Dermis microvascular lymphatic vessel endothelial cell (primary cell): ENCODE data around the gene ANKRD23. TPM values are rescaled to one million over a fixed set of nuclear protein-coding genes. Genes with fewer than 3 reads are reported as not detected.
"Not testable (repeated sequence)": the region's sequence is repeated elsewhere in the genome, so short reads cannot be mapped to it uniquely, and the experiment has no call there.

ENCODE experiments used
- DNase-seq, 2 donors: peaks; one replicate each; pipeline versions ENCODE4 v3.0.0 to v3.0.0-alpha.2; 2010; ENCODE audit warnings: low read depth in 2 of 2
- total RNA-seq: library from RNA; depleted of rRNA; stranded (reverse); fragments of >200 nt; gene quantifications from 2 replicates; pipeline ENCODE4 v1.2.1, GENCODE V29; 2014

ANKRD23 gene
- 0.51 and 1.1 TPM in 2 replicates for total RNA-seq

DNA sequence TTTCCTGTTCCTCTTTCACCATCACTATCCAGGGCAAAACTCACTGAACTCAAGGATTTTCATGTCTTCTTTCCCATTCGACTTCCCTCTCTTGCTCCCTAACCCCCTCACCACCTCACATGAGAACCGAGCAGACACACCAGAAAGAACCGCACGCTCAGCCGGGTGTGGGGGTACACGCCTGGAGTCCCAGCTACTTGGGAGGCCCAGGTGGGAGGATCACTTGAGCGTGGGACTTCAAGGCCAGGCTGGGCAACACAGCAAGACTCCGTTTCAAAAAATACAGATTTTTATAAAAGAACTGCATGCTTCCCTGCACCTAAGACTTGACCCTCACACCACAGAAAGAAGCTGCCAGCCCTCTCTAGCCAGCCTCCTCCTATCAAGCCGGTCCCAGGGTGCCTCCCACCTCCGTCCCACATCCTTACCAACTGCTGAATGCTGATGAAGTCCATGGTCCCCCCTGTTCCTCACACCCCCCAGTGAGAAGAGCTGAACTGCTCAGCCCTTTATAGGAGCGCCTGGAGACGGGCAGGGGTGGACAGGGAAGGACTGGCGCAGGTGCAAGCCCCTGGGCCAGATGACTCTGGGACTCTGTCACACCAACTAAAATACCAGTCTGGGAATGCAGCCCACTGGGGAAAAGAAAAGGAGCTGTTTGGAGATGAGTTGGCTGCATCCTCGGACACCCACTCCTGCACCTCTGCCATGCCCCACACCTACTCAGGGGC lies at the start of gene ANKRD23:
Gene ANKRD23, minus strand, starts transcription at position 484 of the 731 bp plus-strand sequence. Its CDS starts 29 bp downstream, at position 455.
- no peak for DNase-seq

DNA sequence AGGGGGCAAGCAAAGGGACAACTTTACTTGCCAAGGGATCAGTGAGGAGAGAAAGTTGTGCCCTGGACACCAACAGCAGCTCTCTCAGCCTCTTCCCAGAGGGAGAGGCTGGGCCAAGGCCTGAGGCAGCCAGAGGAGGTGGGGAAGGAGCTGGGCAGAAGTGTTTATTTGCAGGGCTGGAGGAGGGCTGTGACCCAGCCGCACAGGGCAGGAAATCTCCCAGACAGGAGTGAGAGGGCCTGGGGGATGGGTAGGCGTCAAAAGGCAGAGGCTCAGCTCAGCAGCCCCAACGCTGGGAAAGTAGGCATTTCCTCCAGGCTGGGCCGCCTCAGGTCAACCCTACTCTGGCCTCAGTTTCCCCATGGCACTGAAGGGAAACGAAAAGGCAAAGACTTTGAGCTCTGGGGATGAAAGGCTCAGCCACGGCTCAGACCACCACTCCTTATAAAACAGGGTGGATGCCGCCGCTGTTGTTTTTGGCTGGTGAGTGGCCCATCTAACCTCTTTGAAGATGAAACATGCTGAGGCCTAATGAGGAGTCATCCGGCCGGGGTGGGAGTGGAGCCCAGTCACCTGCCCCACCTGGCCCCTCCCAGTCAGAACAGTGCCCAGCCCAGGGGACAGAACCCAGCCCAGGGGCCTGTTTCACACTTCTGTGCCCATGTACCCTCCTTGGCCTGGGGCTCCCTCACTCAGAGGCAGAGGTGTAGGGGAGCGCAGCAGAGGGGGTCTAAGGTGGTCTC lies 47.9 kb upstream of the ANKRD23 start:
- no peak for DNase-seq

DNA sequence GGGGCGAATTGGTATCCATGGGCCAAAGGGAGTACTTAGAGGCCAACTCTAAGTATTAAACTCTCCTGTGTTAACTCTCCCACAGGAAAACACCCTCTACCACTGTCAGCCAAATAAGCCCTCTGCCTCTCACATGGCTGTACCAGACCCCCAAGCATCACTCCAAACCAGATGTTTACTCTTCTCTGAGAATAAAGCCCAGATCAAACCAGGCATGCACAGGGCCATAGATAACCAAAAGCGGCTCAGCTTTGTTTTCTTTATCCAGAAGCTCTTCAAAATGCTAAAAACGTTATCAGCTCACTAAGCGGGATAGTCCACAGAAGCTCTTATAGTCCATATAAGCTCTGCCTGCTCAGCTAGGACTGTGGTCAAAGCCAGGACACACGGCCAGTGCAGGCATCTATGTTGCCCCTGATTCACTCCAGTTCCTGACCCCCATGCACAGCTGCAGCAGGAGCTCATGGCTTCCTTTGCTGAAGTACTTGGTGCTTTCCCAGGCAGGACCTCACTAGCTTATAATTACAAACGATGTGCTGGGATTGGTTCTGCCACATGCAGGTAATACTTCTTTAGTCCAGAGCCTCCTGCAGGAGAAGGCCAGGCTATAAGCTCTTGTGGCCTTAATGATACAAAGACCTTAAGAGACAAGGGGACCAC lies 47.0 kb upstream of the ANKRD23 start:
- DNase-seq = no peak

DNA sequence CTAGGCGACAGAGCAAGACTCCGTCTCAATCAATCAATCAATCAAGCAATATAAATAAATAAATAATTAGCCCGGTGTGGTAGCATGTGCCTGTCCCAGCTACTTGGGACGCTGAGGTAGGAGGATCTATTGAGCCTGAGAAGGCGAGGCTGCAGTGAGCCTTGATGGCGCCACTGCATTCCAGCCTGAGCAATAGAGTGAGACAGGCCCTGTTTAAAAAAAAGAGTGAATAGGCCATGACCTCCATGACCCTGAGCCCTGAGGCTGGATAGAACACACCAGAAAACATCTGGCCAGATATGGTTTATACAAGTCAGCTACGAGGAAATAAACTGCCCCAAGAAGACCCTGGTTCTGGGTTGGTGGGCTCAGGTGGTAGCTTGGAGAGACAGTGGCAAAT lies 46.4 kb upstream of the ANKRD23 start:
- no peak for DNase-seq

DNA sequence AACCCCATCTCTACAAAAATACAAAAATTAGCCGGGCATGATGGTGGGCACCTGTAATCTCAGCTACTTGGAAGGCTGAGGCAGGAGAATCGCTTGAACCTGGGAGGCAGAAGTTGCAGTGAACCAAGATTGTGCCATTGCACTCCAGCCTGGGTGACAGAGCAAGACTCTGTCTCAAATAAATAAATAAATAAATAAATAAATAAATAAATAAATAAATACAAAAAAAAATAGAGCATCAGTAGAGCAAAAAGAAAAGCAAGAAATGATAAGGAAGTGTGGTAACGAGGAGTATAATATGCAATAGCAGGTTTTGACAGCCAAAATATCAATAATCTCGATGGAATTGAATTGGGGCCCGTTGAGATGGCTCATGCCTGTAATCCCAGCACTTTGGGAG lies 45.7 kb upstream of the ANKRD23 start:
- DNase-seq = not testable (repeated sequence)

DNA sequence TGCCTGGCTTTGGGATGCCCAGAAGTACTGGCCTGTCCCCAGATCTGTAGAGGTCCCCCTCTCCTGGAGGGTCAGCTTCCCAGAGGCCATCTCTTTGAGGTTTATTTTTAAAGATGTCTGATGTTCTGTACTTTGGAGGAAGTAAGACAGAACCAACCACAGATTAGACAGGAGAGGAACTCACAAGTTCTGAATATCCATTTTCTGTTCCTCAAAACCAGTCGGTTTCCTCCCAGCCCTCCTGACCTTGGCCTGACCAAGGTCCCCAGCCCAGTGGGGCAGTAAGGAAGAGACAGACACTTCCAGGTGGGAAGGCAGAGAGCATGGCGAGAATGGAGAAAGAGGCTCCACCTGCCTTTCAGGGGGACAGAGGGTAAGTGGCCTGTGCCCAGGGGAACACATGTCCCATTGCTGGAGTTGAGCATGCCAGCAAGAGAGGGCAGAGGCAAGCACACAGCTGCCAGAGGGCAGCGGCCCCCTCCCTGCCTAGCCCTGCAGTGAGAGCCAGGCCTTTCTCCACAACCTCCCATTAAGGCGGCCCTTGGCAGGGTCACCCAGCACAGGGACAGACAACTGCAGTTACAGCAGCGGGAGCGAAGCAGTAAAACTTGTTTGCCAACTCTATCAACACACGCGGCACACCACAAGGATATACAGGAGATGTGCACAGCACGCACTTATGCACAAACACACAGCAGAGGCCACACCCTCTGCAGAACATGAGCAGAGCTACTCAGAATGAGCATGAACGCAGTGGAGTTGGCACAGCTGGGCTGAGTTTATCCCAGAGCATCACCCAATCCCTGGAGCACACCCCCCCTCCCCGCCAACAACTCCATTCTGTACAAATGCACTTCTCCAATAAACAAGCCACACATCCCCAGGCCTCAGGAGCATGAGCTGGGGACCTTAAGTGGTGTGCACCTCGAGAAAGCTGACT lies 44.5 kb upstream of the ANKRD23 start:
- DNase-seq = no peak

DNA sequence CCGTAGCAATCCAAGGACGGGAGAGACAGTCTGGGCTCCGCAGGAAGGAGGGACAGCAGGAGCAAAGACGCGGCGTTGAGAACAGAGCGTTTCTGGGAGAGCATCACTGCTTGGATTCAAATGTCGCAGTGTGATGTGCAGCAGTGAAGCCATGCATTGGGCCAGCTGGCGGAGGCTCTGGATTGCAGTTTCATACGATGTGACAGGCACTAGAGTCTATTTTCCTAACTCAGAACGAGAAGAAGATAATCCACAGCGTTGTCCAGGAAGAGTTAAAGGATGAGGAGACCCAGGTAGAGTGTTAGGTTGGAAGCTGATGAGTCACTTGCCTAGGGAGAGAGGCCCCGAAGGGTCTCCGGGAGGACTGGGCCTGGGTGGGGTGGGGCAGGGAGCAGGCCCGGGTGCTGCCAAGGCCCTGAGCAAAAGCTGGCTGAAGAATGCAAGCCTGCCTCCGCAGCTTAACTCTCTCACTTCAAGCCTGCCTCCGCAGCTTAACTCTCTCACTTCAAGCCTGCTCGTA lies 43.7 kb upstream of the ANKRD23 start:
- DNase-seq = no peak

DNA sequence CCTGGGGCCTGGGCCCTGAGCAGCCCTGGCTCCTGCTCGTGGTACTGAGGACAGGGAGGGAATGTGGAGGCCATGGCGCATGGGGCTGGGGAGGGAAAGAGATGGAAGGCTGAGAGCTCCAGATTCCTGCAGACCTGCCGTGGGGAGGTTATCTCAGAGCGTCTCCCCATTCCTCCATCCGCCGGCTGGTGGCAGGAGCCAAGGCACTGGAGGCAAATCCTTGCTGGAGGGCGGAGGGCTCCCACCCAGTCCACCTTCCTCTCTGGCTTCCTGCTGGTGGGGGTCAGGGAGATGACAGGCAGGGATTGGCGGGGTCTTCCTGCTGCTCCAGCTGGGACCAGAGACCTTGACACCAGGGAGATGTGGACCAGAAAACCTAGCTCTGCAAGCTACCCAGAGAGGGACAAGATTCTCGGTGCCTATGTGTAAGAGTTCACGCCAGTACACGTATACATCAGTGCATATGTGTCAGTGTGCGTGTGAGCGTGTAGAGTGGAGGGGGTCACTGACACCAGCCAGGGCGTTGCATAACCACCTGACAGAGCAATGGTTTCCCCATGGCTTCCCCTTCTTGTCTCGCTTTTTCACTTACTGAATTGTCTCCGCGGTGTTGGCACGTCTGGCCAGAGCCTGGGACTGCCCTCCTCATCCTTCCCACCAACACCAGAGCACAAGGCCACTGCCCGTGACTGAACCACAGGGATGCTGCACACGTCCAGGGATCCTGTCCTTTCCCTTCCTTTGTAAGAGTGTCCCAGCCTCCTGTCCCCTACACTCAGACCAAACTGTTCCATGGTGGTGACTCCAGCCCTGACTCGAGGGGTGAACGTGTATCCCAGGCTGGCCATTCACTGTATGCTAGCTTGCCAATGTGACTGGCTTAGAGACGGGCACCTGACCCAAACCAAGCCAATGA lies 41.9 kb upstream of the ANKRD23 start:
- no peak for DNase-seq

DNA sequence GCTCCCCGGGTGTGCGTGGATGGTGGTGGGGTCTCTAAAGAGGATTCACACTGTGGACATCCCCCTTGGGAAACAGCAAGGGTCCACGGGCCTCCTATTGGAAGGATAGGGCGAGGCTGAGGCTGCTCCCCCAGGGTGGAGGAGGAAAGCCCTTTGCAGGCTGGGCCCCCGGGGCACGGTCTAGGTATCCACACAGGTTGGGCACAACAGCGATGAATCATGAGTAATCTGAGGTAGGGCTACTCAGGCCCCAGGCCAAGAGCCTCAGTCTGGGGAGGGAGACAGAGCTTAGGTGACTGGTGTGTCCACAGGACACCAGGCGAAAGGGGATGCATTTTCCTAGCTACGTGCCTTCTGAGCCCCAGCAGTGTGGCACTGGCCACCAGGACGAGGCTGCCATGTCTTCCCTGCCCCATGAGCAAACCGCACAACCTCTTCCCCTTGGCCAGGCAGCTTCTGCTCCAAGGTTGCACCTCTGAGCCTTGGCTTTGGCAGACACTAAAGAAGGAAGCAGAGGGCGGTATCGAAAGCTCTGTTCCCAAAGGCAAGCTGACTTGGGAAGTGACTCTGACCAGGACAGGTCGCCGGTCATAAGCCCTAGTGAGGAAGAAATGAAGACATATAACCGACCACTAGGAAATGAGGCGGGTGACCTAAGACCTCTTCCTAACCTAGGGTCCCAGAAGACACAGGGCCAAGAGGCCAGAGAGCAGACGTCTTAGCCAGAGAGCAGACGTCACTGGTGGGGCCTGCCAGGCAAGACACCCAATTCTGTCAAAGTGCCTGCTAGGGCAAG lies 40.7 kb upstream of the ANKRD23 start:
- DNase-seq = no peak

DNA sequence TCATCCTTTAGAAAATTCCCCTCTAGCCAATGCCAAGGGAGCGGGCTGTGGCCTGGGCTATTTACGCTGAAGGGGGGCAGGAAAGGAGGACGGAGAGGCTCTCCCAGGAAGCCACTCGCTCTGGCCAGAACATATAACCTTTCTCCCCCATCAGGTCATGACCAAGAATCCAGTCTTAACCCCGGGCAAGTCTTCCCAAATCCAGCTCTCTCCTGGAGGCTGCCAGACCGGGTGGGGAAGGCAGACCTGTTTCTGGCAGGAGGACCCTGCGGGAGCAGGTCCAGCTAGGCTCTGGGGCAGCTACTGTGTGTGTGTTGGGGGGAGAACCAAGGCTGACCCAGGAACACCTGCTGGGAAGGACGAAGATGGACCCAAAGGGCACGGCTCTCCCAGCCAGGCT lies 39.5 kb upstream of the ANKRD23 start:
- DNase-seq = no peak

DNA sequence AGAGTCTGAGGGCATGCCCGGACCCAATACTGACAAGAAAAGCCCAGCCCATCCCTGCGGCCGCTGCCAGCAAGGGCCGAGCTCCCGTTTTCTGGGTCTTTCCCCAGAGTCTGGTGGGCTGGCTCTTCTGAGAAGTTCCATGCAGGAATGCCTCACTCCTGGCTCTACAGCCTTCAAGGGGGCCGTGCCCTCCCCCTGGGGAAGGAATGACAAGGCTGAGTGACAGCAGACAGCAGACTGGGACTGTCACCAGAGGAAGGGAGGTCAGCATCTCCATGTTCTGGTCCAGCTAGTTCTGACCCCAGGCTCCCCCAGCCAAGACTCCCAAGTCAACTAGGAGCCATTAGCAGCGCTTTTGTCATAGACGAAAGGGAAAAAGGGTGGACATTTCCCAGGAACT lies 39.1 kb upstream of the ANKRD23 start:
- no peak for DNase-seq

DNA sequence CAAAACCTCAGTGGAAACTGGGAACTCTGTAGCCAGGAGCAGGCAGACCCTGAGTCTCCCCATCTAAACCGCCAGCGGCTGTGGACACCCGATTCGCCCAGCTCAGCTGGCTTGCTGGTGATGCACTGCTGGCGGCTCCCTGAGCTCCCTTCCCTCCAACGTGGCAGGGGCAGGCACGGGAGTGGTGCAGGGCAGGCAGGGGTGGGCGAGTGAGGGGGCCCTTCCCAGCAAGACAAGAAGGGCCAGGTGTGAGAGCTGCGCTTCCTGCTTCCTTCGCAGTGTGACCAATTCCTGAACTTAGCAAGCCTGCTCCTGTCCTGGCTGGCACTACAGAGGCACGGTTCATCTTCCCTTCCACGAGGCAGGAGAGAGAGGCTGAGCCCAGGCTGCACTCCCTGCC lies 38.4 kb upstream of the ANKRD23 start:
- no peak for DNase-seq

DNA sequence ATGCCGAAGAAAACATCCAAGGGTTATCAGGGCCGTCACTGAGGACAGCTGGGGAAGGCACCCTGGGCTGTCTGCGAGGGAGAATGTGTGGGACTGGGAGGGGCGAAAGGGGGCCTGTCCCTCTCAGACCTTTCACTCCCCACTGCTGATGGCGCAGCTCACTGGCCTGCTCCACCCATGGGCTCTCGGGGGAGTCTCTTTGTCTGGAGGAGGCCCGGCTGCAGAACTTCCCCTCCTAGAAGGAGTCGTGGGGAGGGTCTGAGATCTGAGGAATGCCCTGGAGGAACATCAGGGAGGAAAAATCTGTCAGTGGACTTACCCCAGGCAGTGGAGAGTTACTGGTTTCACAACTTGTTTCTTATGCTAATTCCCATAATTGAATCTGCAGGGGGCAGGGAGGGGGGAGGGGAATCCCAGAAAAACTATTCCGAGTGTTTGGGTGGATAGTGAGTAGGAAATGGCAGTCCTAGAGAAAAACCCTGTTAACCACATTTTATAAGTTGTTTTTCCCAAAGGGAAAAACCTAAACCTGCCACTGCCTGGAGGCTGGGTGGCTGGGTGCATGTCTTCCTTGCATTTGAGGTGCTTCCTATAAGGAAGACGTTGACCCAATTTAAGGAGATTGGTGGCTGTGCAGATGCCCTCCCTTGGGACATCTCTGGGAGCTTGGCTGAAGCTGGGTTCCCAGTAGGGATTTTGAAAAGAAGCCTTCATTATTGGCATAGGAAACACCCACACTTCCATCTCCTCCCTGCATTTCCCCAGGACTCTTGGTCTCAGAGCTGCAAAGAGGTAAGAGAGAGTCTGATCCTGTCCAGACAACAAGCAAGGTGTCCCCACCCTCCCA lies 37.8 kb upstream of the ANKRD23 start:
- DNase-seq = no peak

DNA sequence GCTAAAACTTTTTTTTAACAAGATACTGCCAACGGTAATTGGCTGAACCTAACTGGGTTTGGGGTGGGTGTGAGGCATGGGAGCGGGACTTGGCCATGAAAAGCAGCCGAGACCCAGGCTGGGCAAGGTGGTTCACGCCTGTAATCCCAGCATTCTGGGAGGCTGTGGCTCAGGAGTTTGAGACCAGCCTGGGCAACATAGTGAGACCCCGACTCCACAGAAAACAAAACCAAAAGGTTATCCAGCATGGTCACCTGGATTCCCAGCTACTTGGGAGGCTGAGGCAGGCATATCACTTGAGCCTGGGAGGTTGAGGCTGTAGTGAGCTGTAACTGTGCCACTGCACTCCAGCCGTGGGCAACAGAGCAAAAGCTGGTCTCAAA lies 37.1 kb upstream of the ANKRD23 start:
- no peak for DNase-seq

DNA sequence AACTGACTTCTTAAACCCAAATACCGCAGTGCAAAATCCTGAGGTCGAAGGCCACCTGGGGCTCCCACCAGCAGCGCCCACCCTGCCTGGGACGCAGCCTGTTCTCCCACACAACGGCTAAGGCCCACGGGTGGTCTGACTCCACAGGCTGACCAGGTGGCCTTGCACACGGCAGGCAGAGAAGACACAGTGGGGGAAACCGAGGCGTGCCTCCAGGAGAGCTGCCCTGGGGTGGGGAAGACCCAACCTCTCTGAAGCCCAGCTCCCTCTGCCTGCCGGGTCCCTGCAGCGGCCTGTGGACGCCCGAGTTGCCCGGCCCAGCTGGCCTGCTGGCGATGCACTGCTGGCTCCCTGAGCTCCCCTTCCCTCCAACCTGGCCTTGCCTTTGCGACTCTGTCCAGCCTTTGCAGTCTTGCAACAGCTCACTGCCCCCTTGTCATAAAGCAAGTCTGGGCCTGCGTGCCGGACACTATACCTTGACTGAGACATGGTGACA lies 35.8 kb upstream of the ANKRD23 start:
- DNase-seq = no peak

DNA sequence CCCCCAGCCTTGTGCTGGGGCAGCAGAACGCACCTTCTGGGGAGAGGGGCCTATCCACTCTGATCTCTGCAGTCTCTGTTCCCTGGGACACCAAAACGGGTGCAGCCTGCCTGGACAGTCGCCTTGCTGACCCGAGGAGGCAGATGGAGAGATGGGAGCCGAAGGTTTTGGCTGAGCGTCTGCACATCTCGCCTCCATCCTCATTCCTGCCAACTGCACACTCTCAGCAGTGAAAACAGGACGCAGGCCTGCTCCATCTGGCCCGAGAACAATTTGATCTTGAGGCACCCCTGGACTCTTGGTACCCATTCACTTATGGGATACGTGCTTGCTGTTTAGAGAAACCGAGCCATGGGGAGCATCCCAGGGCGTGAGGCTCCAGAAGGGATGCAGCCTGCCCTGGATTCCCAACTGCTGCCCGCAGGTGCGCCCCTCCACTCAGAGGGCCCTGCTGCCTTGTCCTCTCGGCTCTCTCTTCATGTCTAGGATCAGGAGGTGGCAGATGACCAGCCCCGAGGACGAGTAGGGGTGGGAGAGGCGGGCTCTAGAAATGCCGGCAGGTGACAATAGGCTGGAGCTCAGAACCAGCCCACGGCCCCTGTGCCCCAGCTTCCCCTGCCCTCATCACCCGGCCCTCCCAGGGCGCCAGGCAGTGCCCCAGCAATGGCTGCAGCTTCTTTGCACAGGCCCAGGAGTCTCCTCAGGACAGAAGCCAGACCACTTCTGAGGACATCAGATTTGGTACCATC lies 35.1 kb upstream of the ANKRD23 start:
- DNase-seq = no peak

DNA sequence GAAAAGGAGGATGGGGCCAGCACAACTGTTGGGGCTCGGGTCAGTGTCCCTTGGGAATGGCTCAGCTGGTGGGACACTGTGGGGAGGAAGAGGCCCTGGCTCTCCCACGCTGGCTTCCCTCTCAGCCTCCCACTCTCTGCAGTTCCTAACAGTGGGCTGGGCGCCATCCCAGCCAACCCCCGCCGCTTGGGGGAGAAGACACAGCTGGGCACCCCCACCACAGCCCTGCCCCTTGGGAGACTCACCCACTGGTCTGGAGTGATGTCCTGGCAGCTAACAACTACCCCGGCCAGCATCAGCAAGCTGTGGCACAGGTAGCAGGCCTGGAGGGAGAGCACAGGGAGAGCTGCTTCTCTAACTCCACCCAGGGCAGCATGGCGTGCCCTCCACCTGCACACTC lies 34.4 kb upstream of the ANKRD23 start:
- no peak for DNase-seq
